IMR-90 (cell line): ENCODE measurements around the gene MPPED1. TPM values are rescaled to one million over a fixed set of nuclear protein-coding genes. Genes with fewer than 3 reads are reported as not detected.

Source experiments
- ATAC-seq: fragments of 200-7000 bp; cut with Tn5 transposase; 2 replicates; pipeline ENCODE4 v1.9.1; 2020; ENCODE audit warnings: low read depth, mild to moderate bottlenecking, moderate library complexity
- BruUV-seq: library from RNA; stranded (reverse); fragments of 400-500 nt; replicated peaks from 2 replicates; lab custom pipeline; 2021; lab: Mats Ljungman, UMichigan
- CTCF ChIA-PET: fragments of 300-600 bp; formaldehyde crosslinking; extraction: SDS; loops from one replicate; lab custom pipeline; 2021; ENCODE audit warnings: antibody characterized with exemption; lab: Yijun Ruan, JAX
- POLR2A ChIA-PET: fragments of 300-600 bp; sonication (Branson Sonifier 250); formaldehyde crosslinking; loops from one replicate; lab custom pipeline; 2022; ENCODE audit warnings: antibody characterized with exemption; ENCODE audit not compliant: unreplicated experiment; lab: Charles Lee
- DNase-seq: peaks from one replicate; pipeline ENCODE4 v3.0.0; 2013
- H2AFZ ChIP-seq: replicated peaks from 2 replicates; pipeline ENCODE3; 2013; ENCODE audit warnings: low read length, mild to moderate bottlenecking; ENCODE audit not compliant: poor library complexity
- H2AK5ac ChIP-seq: 2 replicates; pipeline ENCODE4 v1.6.1; 2013; ENCODE audit warnings: low read depth, low read length, inconsistent platforms
- H2AK9ac ChIP-seq: replicated peaks from 2 replicates; pipeline ENCODE3; 2013; ENCODE audit warnings: mild to moderate bottlenecking, low read depth, low read length, moderate library complexity; ENCODE audit not compliant: poor library complexity
- H2BK120ac ChIP-seq: 2 replicates; pipeline ENCODE4 v1.6.1; 2013; ENCODE audit warnings: low read depth, low read length, inconsistent platforms
- H2BK15ac ChIP-seq: 3 replicates; pipeline ENCODE4 v1.6.1; 2013; ENCODE audit warnings: low read depth, low read length, inconsistent platforms
- H2BK20ac ChIP-seq: 2 replicates; pipeline ENCODE4 v1.6.1; 2013; ENCODE audit warnings: low read depth, mild to moderate bottlenecking, inconsistent platforms, low read length, moderate library complexity
- H2BK5ac ChIP-seq: 2 replicates; pipeline ENCODE4 v1.6.1; 2013; ENCODE audit warnings: mild to moderate bottlenecking, low read depth, low read length, inconsistent platforms; ENCODE audit not compliant: poor library complexity, severe bottlenecking
- H3K14ac ChIP-seq: replicated peaks from 2 replicates; pipeline ENCODE4 v1.6.1; 2013; ENCODE audit warnings: low read depth, low read length, inconsistent platforms
- H3K18ac ChIP-seq: 2 replicates; pipeline ENCODE4 v1.6.1; 2013; ENCODE audit warnings: low read depth, low read length, control low read depth
- H3K23ac ChIP-seq: 2 replicates; pipeline ENCODE4 v1.6.1; 2013; ENCODE audit warnings: low read depth, low read length, inconsistent platforms
- H3K27ac ChIP-seq: 2 replicates; pipeline ENCODE4 v1.5.1; 2013; ENCODE audit warnings: mild to moderate bottlenecking, control low read depth, low read length; ENCODE audit not compliant: insufficient read depth
- H3K27me3 ChIP-seq: 2 replicates; pipeline ENCODE4 v1.6.1; 2013; ENCODE audit warnings: low read length; ENCODE audit not compliant: control insufficient read depth, insufficient read depth
- H3K36me3 ChIP-seq: 2 replicates; pipeline ENCODE4 v1.6.1; 2013; ENCODE audit warnings: low read length, mixed read lengths; ENCODE audit not compliant: control insufficient read depth, insufficient read depth
- H3K4ac ChIP-seq: 2 replicates; pipeline ENCODE4 v1.6.1; 2013; ENCODE audit warnings: low read depth, low read length, inconsistent platforms
- H3K4me1 ChIP-seq: 2 replicates; pipeline ENCODE4 v1.6.1; 2013; ENCODE audit warnings: low read length, mixed read lengths; ENCODE audit not compliant: control insufficient read depth, insufficient read depth
- H3K4me2 ChIP-seq: 2 replicates; pipeline ENCODE4 v1.6.1; 2013; ENCODE audit warnings: low read depth, mild to moderate bottlenecking, control low read depth, low read length, moderate library complexity
- H3K4me3 ChIP-seq: 2 replicates; pipeline ENCODE4 v1.5.1; 2013; ENCODE audit warnings: low read depth, mild to moderate bottlenecking, control low read depth, low read length, moderate library complexity; ENCODE audit not compliant: insufficient read depth
- H3K56ac ChIP-seq: 2 replicates; pipeline ENCODE4 v1.6.1; 2013; ENCODE audit warnings: low read length, inconsistent platforms; ENCODE audit not compliant: insufficient read depth; ENCODE audit errors: extremely low read depth
- H3K79me1 ChIP-seq, 2 experiments: 2 replicates each; pipeline ENCODE4 v1.6.1; 2013; ENCODE audit warnings: low read length in 2 of 2, inconsistent platforms in 1 of 2, low read depth in 1 of 2
- H3K9ac ChIP-seq: 2 replicates; pipeline ENCODE4 v1.6.1; 2013; ENCODE audit warnings: low read depth, low read length, control low read depth
- H3K9me1 ChIP-seq: 2 replicates; pipeline ENCODE4 v1.6.1; 2013; ENCODE audit warnings: low read length, inconsistent platforms; ENCODE audit not compliant: insufficient read depth
- H3K9me3 ChIP-seq: 2 replicates; pipeline ENCODE4 v1.6.1; 2013; ENCODE audit warnings: low read length; ENCODE audit not compliant: control insufficient read depth, insufficient read depth
- H4K20me1 ChIP-seq: 2 replicates; pipeline ENCODE4 v1.6.1; 2013; ENCODE audit warnings: low read length, inconsistent platforms; ENCODE audit not compliant: insufficient read depth
- H4K5ac ChIP-seq: 2 replicates; pipeline ENCODE4 v1.6.1; 2013; ENCODE audit warnings: mild to moderate bottlenecking, low read depth, low read length, control low read depth
- H4K8ac ChIP-seq, 2 experiments: 2 replicates each; pipeline ENCODE4 v1.6.1; 2013; ENCODE audit warnings: low read depth in 2 of 2, low read length in 2 of 2, control low read depth in 1 of 2, inconsistent platforms in 1 of 2
- H4K91ac ChIP-seq: 2 replicates; pipeline ENCODE4 v1.6.1; 2013; ENCODE audit warnings: low read depth, low read length, inconsistent platforms; ENCODE audit not compliant: insufficient read depth
- FOS ChIP-seq: fragments of 150-350 bp; IDR thresholded peaks from 2 replicates; pipeline ENCODE4 v1.6.1; 2016; ENCODE audit warnings: low read depth, low read length
- MAZ ChIP-seq: IDR thresholded peaks from 2 replicates; pipeline ENCODE4 v1.6.1; 2012; ENCODE audit warnings: low read depth, mild to moderate bottlenecking, low read length, improper control_type of control experiment, moderate library complexity, borderline replicate concordance
- MXI1 ChIP-seq: IDR thresholded peaks from 2 replicates; pipeline ENCODE4 v1.6.1; 2012; ENCODE audit warnings: low read depth, mild to moderate bottlenecking, low read length, moderate library complexity, borderline replicate concordance
- POLR2A ChIP-seq: IDR thresholded peaks from 2 replicates; pipeline ENCODE4 v1.6.1; 2012; ENCODE audit warnings: mild to moderate bottlenecking, low read depth, low read length
- RAD21 ChIP-seq: IDR thresholded peaks from 2 replicates; pipeline ENCODE4 v1.6.1; 2012; ENCODE audit warnings: low read length, improper control_type of control experiment
- RFX5 ChIP-seq: IDR thresholded peaks from 2 replicates; pipeline ENCODE4 v1.8.0; 2012; ENCODE audit warnings: low read depth, mild to moderate bottlenecking, low read length, moderate library complexity
- SMC3 ChIP-seq: fragments of 150-350 bp; IDR thresholded peaks from 2 replicates; pipeline ENCODE4 v1.6.1; 2016; ENCODE audit warnings: low read depth, mild to moderate bottlenecking, antibody characterized with exemption, low read length, moderate library complexity
- WGBS, 2 experiments: methylation state at CpG; one replicate each; pipeline versions ENCODE4 v1.1.5 to v1.1.7; 2013; ENCODE audit warnings: missing lambda C conversion rate in 2 of 2; ENCODE audit not compliant: insufficient read length in 1 of 2; ENCODE audit errors: extremely low coverage in 2 of 2; 5-methylcytosine and 5-hydroxymethylcytosine counted together
- dilution Hi-C: fragments of 300-500 bp; cut with HindIII; formaldehyde crosslinking; loops from one replicate; pipeline ENCODE4 v1.14.3; 2018; ENCODE audit warnings: low sequenced_read_pairs; ENCODE audit not compliant: unreplicated experiment
- in situ Hi-C: fragments of 300-500 bp; cut with MboI; formaldehyde crosslinking; loops from 3 replicates; pipeline ENCODE4 v1.14.3; 2019; ENCODE audit warnings: low sequenced_read_pairs, inconsistent platforms, mixed read lengths
- intact Hi-C: fragments of 100-400 bp; cut with micrococcal nuclease; formaldehyde crosslinking; loops from 2 replicates; pipeline ENCODE4 v1.10.0; 2022
- polyA plus RNA-seq, 3 experiments: library from polyadenylated mRNA; depleted of rRNA; stranded (reverse); fragments of >200 nt; gene quantifications; 2 replicates each; pipeline ENCODE4 v1.2.3, GENCODE V29; 2012; ENCODE audit warnings: low replicate concordance in 1 of 3
- total RNA-seq: library from RNA; depleted of rRNA; stranded (reverse); fragments of >200 nt; gene quantifications from 2 replicates; pipeline ENCODE4 v1.2.3, GENCODE V29; 2012

The MPPED1 gene
- total and polyA plus RNA-seq, 2 of the 4 experiments (the other 2 are of a cell fraction) = not detected

- ChIA-PET CTCF (no interaction called here), POLR2A (no interaction called here)
- H4K91ac ChIP-seq = no peak overlapping the region
- no peak overlapping the region for H3K4ac ChIP-seq
- H3K4me3 ChIP-seq = no peak overlapping the region
- intact Hi-C loops = no loop called here
- H2AK5ac ChIP-seq = no peak overlapping the region
- H2AFZ ChIP-seq = no peak overlapping the region
- H4K8ac ChIP-seq = no peak overlapping the region
- no peak overlapping the region for H2BK5ac ChIP-seq
- no peaks in the 10 kb centered on the region for H3K79me1 ChIP-seq
- no peaks in the 10 kb centered on the region for H3K36me3 ChIP-seq
- no peak overlapping the region for H3K18ac ChIP-seq
- H3K27ac ChIP-seq = no peak overlapping the region
- H3K27me3 ChIP-seq = peaks cover 63% of the 10 kb centered on the region
- no peak overlapping the region for H3K9ac ChIP-seq
- no peak for DNase-seq
- no peak overlapping the region for H2BK120ac ChIP-seq
- no peak overlapping the region for H3K14ac ChIP-seq
- no peak overlapping the region for H3K56ac ChIP-seq
- no peaks in the 10 kb centered on the region for H3K9me1 ChIP-seq
- H4K20me1 ChIP-seq = no peaks in the 10 kb centered on the region
- no peak overlapping the region for H4K5ac ChIP-seq
- no peak overlapping the region for H3K23ac ChIP-seq
- in situ Hi-C loops = no loop called here
- no peaks in the 10 kb centered on the region for H3K9me3 ChIP-seq
- WGBS, 2 experiments = 35% methylated on average over 4 of the region's 13 CpGs; no CpG with 5 or more reads in 1 of the 2 experiments
- no peak overlapping the region for H2AK9ac ChIP-seq
- BruUV-seq = no TSS peak
- no peak for TF ChIP-seq MAZ
- TF ChIP-seq FOS = no peak
- no peak for TF ChIP-seq POLR2A
- no peak for TF ChIP-seq MXI1
- TF ChIP-seq SMC3 = no peak
- TF ChIP-seq RAD21 = no peak
- no peak for TF ChIP-seq RFX5
- no peak overlapping the region for H2BK20ac ChIP-seq
- no peak overlapping the region for H2BK15ac ChIP-seq
- no peaks in the 10 kb centered on the region for H3K4me1 ChIP-seq
- H3K4me2 ChIP-seq = no peak overlapping the region
- dilution Hi-C loops = no loop called here
- ATAC-seq = no peak
Observed at GRCh38 chr22:43419371-43420080, 7.7 kb downstream of the MPPED1 start.
